ENCODE measurements around the gene TCIRG1. TPM values are rescaled to one million over a fixed set of nuclear protein-coding genes. Genes with fewer than 3 reads are reported as not detected.

The TCIRG1 gene
- total and polyA plus RNA-seq, 2 of the 13 experiments (the other 11 are each of a cell fraction or from before 2014, with no cell fraction given), result 48.0 to 69.6 TPM

- no peak overlapping the region for H3K4me2 ChIP-seq (ENCODE audit: low read depth, low read length)
These were observed 42.0 kb upstream of the TCIRG1 start for GRCh38 chr11:67996622-67997474.

More at GRCh38 chr11:67996622-67997474, 42.0 kb upstream of the TCIRG1 start:
- in situ Hi-C loops (cut with HindIII; ENCODE audit: extremely low pct_ligation_motif_present, low pct_unique_long_range_greater_than_20kb) (no loop called here), intact Hi-C loops (cut with micrococcal nuclease; ENCODE audit: unreplicated experiment) (no loop called here)
- 85% methylated on average over 34 of the region's 41 CpGs for WGBS (ENCODE audit: low lambda C conversion rate)
- H3K9ac ChIP-seq (ENCODE audit: insufficient read depth, low read depth, low read length), result no peak overlapping the region
- peak; percentile 73 for ATAC-seq
- no peak overlapping the region for H3K27ac ChIP-seq (ENCODE audit: extremely low read length, insufficient read depth, low read length)
- no peaks in the 10 kb centered on the region for H4K20me1 ChIP-seq (ENCODE audit: insufficient read depth, low read length)
- no peak overlapping the region for H3K4me3 ChIP-seq (replicated peaks in 1 of 3; ENCODE audit: insufficient read depth in 1 of 3, low read depth in 2 of 3, low read length in 3 of 3)
- no peaks in the 10 kb centered on the region for H3K27me3 ChIP-seq (ENCODE audit: control insufficient read depth in 1 of 2, insufficient read depth in 2 of 2, low read length in 2 of 2)
- TF ChIP-seq ZBTB7A (CRISPR knock-in tag; IDR thresholded peaks at IDR 0.05) (no peak), USF2 (IDR thresholded peaks at IDR 0.05; ENCODE audit: low read depth, low read length) (0 out of 2 replicates have a peak, but pooled peaks have one; percentile 19), USF2 (CRISPR knock-in tag; IDR thresholded peaks at IDR 0.05; ENCODE audit: borderline replicate concordance) (no peak; the same call in 1 of the 2 replicates), ZNF547 (CRISPR knock-in tag; IDR thresholded peaks at IDR 0.05) (no peak), RBFOX2 (IDR thresholded peaks at IDR 0.05; ENCODE audit: low read depth, low read length) (0 out of 2 replicates have a peak, but pooled peaks have one; percentile 11), HNRNPK (IDR thresholded peaks at IDR 0.05; ENCODE audit: low read depth, low read length, poor library complexity, severe bottlenecking) (peak; percentile 9), AGO2 (optimal IDR thresholded peaks at IDR 0.05; ENCODE audit: low read depth, low read length) (peak; percentile 23), ZXDC (CRISPR knock-in tag; IDR thresholded peaks at IDR 0.05) (no peak)
- ChIA-PET CTCF (ENCODE audit: low intra/inter-chr PET ratio, low total read pairs) (no interaction called here), POLR2A (interaction anchor here (0.7 kb wide), 1 partner anchor 13 kb away, joined by 3 read pairs; the partner anchor contains the start of gene ALDH3B1)
- peaks cover 5% of the 10 kb centered on the region for H3K4me1 ChIP-seq (ENCODE audit: insufficient read depth, low read length)
- H3K36me3 ChIP-seq (replicated peaks in 1 of 2; ENCODE audit: control insufficient read depth in 1 of 2, insufficient read depth in 2 of 2, low read length in 2 of 2), result no peaks in the 10 kb centered on the region
- no peak for FAIRE-seq
- DNase-seq (ENCODE audit: low spot score), result no peak
- no peaks in the 10 kb centered on the region for H3K79me2 ChIP-seq (ENCODE audit: insufficient read depth, low read length)
- no TSS peak for BruUV-seq (replicated peaks)
- H3K9me3 ChIP-seq (ENCODE audit: low read length), result no peaks in the 10 kb centered on the region
- H2AFZ ChIP-seq (ENCODE audit: low read length), result no peak overlapping the region

All from HepG2 (cell line).